ENCODE data around the gene MAP6D1.

Gene MAP6D1

DNA sequence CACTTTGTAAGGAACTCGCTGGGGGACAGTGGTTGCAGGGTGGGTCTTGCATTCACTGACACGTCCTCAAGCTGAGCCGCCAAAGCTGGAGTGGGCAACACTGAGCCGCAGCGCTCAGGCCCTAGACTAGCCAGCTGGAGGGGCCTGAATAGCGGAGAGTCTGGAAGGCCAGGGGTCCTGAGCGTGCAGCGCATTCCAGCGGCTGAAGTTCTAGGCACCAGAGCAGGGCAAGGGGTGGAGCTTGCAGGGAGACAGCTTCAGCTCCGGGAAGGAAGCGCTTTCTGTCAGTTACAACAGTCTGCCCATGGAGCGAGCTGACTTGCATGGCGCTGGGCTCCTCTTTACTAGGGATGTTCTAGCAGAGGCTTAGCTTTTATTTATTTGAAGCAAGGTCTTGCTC lies 2.7 kb downstream of the MAP6D1 start:
- no peak overlapping the region for H3K9ac ChIP-seq (ENCODE audit: low read length)
- no peak overlapping the region for H3K27ac ChIP-seq (ENCODE audit: low read depth, low read length)
- no peak overlapping the region for H3K4me3 ChIP-seq (ENCODE audit: low read depth in 1 of 2, low read length in 2 of 2)
- peaks cover 6% of the 10 kb centered on the region for H3K4me1 ChIP-seq (ENCODE audit: insufficient read depth, low read length)
- no peaks in the 10 kb centered on the region for H3K9me3 ChIP-seq (ENCODE audit: low read length)
- H3K36me3 ChIP-seq (ENCODE audit: insufficient read depth, low read length) = no peaks in the 10 kb centered on the region
- no peaks in the 10 kb centered on the region for H3K27me3 ChIP-seq (ENCODE audit: control insufficient read depth in 1 of 2, insufficient read depth in 2 of 2, low read length in 2 of 2)

DNA sequence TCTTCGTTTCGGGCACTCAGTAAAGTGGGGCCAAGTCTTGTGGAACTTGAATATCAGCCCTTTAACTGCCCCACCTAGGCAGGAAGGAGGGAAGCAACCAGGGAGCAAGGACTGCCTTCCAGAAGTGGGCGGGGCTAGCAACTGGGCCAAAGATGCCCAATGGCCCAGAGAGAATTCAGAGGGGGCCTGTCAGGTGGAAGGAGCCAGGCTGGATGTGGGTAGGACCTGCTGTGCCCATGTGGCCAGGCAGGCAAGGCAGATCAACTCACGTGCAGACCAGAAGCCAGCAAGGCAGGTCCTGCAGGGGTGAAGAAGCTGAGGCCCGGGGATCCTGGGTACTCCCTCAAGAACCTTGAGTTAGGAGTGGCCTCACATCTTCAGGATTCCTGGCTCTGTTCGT lies 5.5 kb downstream of the MAP6D1 start:
- Histone ChIP-seq H3K4me3 (ENCODE audit: low read depth in 1 of 2, low read length in 2 of 2) (no peak overlapping the region), H3K4me1 (ENCODE audit: insufficient read depth, low read length) (peaks cover 6% of the 10 kb centered on the region), H3K36me3 (ENCODE audit: insufficient read depth, low read length) (peaks cover 13% of the 10 kb centered on the region), H3K27me3 (ENCODE audit: control insufficient read depth in 1 of 2, insufficient read depth in 2 of 2, low read length in 2 of 2) (no peaks in the 10 kb centered on the region), H3K9me3 (ENCODE audit: low read length) (no peaks in the 10 kb centered on the region), H3K27ac (ENCODE audit: low read depth, low read length) (no peak overlapping the region), H3K9ac (ENCODE audit: low read length) (no peak overlapping the region)

DNA sequence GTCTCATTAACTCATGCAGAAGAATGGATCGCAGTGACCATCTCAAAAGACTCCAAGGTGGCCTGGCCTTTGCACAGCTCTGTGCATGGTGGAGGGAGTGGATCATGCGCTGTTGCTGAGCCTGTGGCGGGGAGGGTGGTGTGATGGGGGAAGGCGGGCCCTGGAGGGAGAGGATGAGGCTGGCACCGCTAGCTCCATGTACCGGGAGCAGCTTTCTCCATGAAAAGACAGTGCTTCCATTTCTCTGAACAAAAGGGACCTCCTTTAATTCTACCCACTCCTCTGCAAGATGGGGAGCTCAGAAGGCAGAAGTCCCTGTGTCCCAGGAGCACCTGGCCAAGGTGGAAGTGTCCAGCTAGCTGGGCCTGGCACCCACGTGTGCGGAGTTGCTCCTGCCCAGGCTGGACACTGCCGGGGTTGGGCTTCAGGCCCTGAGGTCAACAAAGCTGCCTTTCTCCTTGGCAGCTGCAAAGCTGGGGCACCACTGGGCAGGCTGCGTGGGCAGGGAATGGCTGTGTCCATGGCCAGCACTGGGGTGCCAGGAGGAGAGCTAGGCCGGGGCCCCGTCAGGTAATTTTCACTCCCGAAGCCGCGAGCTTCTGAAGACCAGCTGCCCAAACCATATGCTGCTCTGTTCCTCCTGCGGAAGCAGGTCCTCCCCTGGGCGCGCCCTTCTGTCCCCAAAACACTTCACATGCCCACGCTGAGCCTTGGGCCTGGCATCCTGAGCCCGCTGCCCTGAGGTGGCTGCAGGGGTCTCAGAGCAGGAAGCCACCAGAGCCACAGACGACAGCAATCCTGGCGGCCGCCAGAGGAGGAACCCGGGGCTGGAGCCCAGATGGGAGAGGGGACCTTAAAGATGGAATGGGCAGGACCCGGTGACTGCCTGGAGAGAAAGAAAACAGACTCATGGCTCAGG lies 6.4 kb downstream of the MAP6D1 start:
- Histone ChIP-seq H3K4me1 (ENCODE audit: insufficient read depth, low read length) (no peaks in the 10 kb centered on the region), H3K27me3 (ENCODE audit: control insufficient read depth in 1 of 2, insufficient read depth in 2 of 2, low read length in 2 of 2) (no peaks in the 10 kb centered on the region), H3K27ac (ENCODE audit: low read depth, low read length) (no peak overlapping the region), H3K9ac (ENCODE audit: low read length) (no peak overlapping the region), H3K4me3 (ENCODE audit: low read depth in 1 of 2, low read length in 2 of 2) (no peak overlapping the region), H3K9me3 (ENCODE audit: low read length) (no peaks in the 10 kb centered on the region), H3K36me3 (ENCODE audit: insufficient read depth, low read length) (peaks cover 13% of the 10 kb centered on the region)

DNA sequence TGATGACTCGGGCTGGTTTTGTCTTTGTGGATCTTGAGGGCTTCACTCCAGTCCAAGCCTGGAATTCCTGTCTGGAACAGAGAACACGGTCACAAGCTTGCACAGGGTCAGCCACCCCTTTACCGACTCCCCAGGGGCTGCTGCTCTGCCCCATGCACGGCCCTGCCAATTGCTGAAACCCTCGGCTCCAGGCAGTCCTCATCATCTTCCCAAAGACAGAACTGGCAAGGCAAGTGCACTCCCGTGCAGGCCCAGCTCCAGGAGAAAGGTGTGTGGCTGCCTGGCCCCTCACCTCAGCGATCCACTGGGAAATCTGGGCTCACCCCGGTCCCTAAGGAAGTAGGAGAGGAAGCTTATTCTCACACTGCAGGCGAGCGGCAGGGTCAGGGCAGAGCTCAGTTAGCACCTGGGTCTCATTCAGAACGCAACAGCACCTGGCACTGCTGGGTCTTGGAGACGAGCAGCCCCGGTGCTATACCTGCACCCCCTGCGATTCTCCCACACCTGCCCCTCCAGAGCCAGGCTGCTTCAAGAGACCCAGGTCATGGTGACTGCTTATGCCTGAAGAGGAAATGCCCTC lies 7.2 kb downstream of the MAP6D1 start:
- Histone ChIP-seq H3K27me3 (ENCODE audit: control insufficient read depth in 1 of 2, insufficient read depth in 2 of 2, low read length in 2 of 2) (no peaks in the 10 kb centered on the region), H3K9ac (ENCODE audit: low read length) (no peak overlapping the region), H3K36me3 (ENCODE audit: insufficient read depth, low read length) (peaks cover 13% of the 10 kb centered on the region), H3K27ac (ENCODE audit: low read depth, low read length) (no peak overlapping the region), H3K4me3 (ENCODE audit: low read depth in 1 of 2, low read length in 2 of 2) (no peak overlapping the region), H3K4me1 (ENCODE audit: insufficient read depth, low read length) (no peaks in the 10 kb centered on the region), H3K9me3 (ENCODE audit: low read length) (no peaks in the 10 kb centered on the region)

DNA sequence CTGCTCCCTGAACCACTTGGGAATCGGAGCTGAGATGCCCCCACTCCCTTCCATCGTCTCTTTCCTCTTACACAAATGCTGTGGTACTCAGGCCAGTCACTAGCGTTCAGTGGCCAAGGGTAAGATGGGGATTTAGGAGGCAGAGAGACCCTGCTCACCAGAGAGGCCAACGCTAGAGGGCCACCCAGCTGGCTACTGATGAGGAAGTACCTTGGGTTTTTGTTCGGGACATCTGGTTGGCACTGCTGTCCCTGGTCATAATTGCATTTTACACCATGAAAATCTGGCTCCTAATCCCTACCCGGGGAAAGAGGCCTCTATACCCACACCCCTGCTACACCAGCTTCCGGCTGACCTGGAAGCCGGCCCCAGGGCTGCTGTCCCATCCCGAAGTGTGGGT lies 7.7 kb downstream of the MAP6D1 start:
- Histone ChIP-seq H3K4me1 (ENCODE audit: insufficient read depth, low read length) (no peaks in the 10 kb centered on the region), H3K36me3 (ENCODE audit: insufficient read depth, low read length) (peaks cover 13% of the 10 kb centered on the region), H3K4me3 (ENCODE audit: low read depth in 1 of 2, low read length in 2 of 2) (no peak overlapping the region), H3K9ac (ENCODE audit: low read length) (no peak overlapping the region), H3K27me3 (ENCODE audit: control insufficient read depth in 1 of 2, insufficient read depth in 2 of 2, low read length in 2 of 2) (no peaks in the 10 kb centered on the region), H3K27ac (ENCODE audit: low read depth, low read length) (no peak overlapping the region), H3K9me3 (ENCODE audit: low read length) (no peaks in the 10 kb centered on the region)

DNA sequence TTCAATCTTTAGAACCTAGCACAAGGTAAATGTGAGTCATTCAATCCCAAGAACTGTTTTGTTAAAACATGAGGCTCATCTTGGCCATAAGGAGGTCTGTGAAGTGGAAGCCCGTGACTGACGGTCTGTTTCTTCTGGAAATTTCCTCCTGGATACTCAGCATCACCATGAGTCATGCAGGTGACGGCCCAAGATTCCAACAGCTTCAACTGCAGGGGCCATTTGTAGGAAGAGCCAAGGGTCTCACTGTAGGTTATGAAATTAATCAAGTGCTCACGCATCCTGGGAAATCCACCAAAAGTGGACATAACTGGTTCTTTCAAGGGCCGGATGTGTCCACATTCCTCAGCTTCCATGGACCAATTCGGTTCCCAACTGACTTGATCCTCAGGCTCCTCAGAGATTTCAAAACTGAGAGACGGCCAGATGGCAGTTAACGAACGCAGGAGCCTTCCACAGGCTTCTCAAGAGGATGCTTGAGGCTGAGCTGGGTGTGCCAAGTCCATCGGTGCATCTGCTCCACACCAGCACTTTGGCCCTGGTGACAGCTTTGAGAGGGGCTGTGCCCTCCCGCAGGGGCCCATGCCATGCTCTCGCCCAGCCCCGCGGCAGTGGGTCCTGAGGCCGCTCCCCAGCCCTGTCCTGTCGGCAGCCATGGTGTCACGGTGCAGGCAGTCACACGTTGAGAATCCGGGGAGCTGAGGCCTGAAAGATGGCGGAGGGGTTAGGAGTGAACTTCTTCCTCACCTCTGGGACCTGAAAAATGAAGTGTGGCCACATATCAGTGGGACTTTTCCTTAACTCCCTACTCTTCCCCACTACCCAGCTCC lies 8.5 kb downstream of the MAP6D1 start:
- H3K4me1 ChIP-seq (ENCODE audit: insufficient read depth, low read length) = no peaks in the 10 kb centered on the region
- H3K27ac ChIP-seq (ENCODE audit: low read depth, low read length) = no peak overlapping the region
- H3K9ac ChIP-seq (ENCODE audit: low read length) = no peak overlapping the region

DNA sequence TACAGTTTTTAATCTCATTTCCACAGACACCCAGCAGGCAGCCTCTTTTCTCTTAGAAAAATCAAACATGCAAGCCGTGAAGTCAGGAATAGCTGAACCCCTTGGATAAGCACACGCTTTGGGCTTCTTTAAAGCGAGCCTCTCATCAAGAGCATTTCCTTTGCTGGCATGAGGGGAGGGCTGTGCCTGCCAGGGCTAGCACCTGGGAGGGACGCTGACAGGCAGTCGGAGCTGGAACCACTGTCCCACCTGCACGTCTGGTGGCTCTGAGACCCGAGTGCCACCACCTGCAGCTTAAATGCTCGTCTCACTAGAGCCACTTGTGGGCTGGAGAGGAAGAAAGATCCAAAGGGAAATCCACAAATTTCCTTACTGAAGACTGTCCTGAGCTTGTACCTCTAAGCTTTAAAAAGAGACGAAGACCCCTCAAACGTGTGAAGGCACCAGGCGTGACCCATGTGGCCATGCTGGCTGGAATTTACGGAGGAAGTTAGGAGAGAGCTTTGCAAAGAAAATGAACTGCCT lies 9.4 kb downstream of the MAP6D1 start:
- H3K9ac ChIP-seq (ENCODE audit: low read length) = no peak overlapping the region
- H3K4me1 ChIP-seq (ENCODE audit: insufficient read depth, low read length) = no peaks in the 10 kb centered on the region
- H3K27me3 ChIP-seq (ENCODE audit: control insufficient read depth in 1 of 2, insufficient read depth in 2 of 2, low read length in 2 of 2) = no peaks in the 10 kb centered on the region

More for the DNA sequence above, 8.5 kb downstream of the MAP6D1 start:
- Histone ChIP-seq H3K9me3 (ENCODE audit: low read length) (no peaks in the 10 kb centered on the region), H3K36me3 (ENCODE audit: insufficient read depth, low read length) (peaks cover 16% of the 10 kb centered on the region), H3K27me3 (ENCODE audit: control insufficient read depth in 1 of 2, insufficient read depth in 2 of 2, low read length in 2 of 2) (no peaks in the 10 kb centered on the region), H3K4me3 (ENCODE audit: low read depth in 1 of 2, low read length in 2 of 2) (no peak overlapping the region)

DNA sequence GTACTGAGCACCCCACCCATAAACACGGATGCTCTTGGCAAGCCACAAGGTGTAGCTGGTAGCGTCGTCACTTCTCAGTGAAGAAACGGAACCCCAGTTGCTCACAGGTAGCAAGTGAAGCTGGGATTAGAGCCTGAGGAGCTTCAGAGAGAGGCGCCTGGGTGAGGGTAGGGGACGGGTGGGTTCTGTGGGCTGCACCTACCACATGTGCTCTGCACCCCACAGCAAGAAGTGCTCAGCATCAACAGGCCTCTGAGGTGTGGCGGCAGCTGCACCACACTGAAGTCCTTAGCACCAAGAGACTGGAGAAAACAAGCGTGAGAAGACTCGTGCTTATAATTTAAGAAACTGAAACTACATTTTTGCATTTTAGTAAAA lies 9.8 kb downstream of the MAP6D1 start:
- Histone ChIP-seq H3K27ac (ENCODE audit: low read depth, low read length) (no peak overlapping the region), H3K4me1 (ENCODE audit: insufficient read depth, low read length) (no peaks in the 10 kb centered on the region), H3K36me3 (ENCODE audit: insufficient read depth, low read length) (peaks cover 30% of the 10 kb centered on the region)

More for the DNA sequence above, 9.4 kb downstream of the MAP6D1 start:
- H3K36me3 ChIP-seq (ENCODE audit: insufficient read depth, low read length) = peaks cover 25% of the 10 kb centered on the region
- H3K4me3 ChIP-seq (ENCODE audit: low read depth in 1 of 2, low read length in 2 of 2) = no peak overlapping the region
- no peaks in the 10 kb centered on the region for H3K9me3 ChIP-seq (ENCODE audit: low read length)
- H3K27ac ChIP-seq (ENCODE audit: low read depth, low read length) = no peak overlapping the region

DNA sequence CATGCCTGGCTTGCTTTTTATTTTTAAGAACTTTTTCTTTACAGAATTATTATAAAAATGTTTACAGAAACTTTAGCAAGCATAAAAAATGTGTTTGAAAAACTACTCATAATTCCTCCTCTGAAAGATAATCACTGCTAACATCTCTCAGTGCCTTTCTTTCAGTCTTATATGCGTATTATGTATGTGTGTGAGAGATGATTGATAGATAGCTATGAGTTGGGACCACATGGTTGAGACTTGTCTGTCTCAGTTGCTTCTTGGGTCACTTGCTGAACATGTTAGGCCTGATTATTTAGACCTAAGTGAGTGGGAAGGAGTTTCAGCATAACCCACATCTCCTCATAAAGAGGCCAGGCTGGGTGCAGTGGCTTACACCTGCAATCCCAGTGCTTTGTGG lies 11.1 kb downstream of the MAP6D1 start:
- no peak overlapping the region for H3K27ac ChIP-seq (ENCODE audit: low read depth, low read length)
- peaks cover 43% of the 10 kb centered on the region for H3K36me3 ChIP-seq (ENCODE audit: insufficient read depth, low read length)
- no peaks in the 10 kb centered on the region for H3K4me1 ChIP-seq (ENCODE audit: insufficient read depth, low read length)
- H3K9ac ChIP-seq (ENCODE audit: low read length) = no peak overlapping the region
- no peaks in the 10 kb centered on the region for H3K27me3 ChIP-seq (ENCODE audit: control insufficient read depth in 1 of 2, insufficient read depth in 2 of 2, low read length in 2 of 2)
- H3K4me3 ChIP-seq (ENCODE audit: low read depth in 1 of 2, low read length in 2 of 2) = no peak overlapping the region
- no peaks in the 10 kb centered on the region for H3K9me3 ChIP-seq (ENCODE audit: low read length)

More for the DNA sequence above, 9.8 kb downstream of the MAP6D1 start:
- no peaks in the 10 kb centered on the region for H3K9me3 ChIP-seq (ENCODE audit: low read length)
- no peak overlapping the region for H3K9ac ChIP-seq (ENCODE audit: low read length)
- H3K4me3 ChIP-seq (ENCODE audit: low read depth in 1 of 2, low read length in 2 of 2) = no peak overlapping the region
- no peaks in the 10 kb centered on the region for H3K27me3 ChIP-seq (ENCODE audit: control insufficient read depth in 1 of 2, insufficient read depth in 2 of 2, low read length in 2 of 2)

DNA sequence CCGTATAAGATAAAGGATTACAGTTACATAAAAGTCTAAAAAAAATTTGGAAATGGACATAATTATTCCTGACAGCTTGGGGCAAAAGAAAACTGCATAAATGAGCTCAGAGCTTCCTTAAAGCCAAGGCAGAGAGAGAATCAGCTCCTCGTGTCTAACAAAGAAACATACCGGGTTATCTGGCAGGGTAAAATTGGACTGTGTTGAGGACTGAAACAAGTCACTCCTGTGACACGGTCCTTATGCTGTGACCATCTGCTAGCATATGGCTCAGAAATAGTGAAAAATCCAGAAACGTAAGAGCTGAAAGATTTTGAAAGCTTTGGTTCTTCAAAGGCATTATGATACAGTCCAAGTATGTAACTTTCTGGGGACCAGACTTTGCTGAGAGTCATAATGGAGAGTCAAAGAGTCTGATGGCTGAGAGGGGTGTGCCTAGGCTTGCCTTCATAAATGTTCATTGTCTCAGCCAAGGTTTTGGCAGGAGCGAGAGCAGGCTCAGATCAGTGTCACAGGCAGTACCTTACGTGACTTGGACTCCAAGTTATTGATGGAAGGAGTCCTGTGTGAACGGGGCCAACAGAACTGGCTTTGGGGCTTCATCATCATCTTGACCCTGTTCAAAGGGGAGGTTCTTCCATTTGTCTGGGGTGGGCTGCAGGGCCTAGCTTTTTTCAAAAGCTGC lies 12.5 kb downstream of the MAP6D1 start:
- H3K4me1 ChIP-seq (ENCODE audit: insufficient read depth, low read length) = no peaks in the 10 kb centered on the region
- peak overlapping the region; percentile 25 for H3K27ac ChIP-seq (ENCODE audit: low read depth, low read length)
- H3K9ac ChIP-seq (ENCODE audit: low read length) = no peak overlapping the region
- no peak overlapping the region for H3K4me3 ChIP-seq (ENCODE audit: low read depth in 1 of 2, low read length in 2 of 2)
- H3K9me3 ChIP-seq (ENCODE audit: low read length) = no peaks in the 10 kb centered on the region
- peaks cover 53% of the 10 kb centered on the region for H3K36me3 ChIP-seq (ENCODE audit: insufficient read depth, low read length)
- H3K27me3 ChIP-seq (ENCODE audit: control insufficient read depth in 1 of 2, insufficient read depth in 2 of 2, low read length in 2 of 2) = no peaks in the 10 kb centered on the region

DNA sequence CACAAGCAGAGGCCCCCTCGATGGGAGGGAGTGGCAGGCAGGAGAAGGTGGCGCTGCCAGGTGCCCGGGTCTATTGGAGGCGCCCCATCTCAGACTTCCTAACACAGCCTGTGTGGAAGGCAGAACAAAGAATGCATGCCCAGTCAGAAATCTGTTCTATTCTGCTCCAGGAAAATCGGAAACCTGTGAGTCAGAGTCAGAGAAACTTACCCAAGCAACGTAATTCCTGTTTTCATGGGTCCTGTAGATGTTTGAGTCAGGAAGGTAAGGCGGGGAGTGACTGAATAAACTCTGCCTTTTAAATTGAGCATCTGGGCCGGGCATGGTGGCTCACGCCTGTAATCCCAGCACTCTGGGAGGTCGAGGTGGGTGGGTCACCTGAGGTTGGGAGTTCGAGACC lies 13.7 kb downstream of the MAP6D1 start:
- no peaks in the 10 kb centered on the region for H3K27me3 ChIP-seq (ENCODE audit: control insufficient read depth in 1 of 2, insufficient read depth in 2 of 2, low read length in 2 of 2)
- no peak overlapping the region for H3K27ac ChIP-seq (ENCODE audit: low read depth, low read length)
- no peak overlapping the region for H3K9ac ChIP-seq (ENCODE audit: low read length)
- H3K4me3 ChIP-seq (ENCODE audit: low read depth in 1 of 2, low read length in 2 of 2) = no peak overlapping the region
- H3K4me1 ChIP-seq (ENCODE audit: insufficient read depth, low read length) = no peaks in the 10 kb centered on the region
- H3K9me3 ChIP-seq (ENCODE audit: low read length) = no peaks in the 10 kb centered on the region
- peaks cover 60% of the 10 kb centered on the region for H3K36me3 ChIP-seq (ENCODE audit: insufficient read depth, low read length)
